ENCODE data around the gene INPP5A.

DNA sequence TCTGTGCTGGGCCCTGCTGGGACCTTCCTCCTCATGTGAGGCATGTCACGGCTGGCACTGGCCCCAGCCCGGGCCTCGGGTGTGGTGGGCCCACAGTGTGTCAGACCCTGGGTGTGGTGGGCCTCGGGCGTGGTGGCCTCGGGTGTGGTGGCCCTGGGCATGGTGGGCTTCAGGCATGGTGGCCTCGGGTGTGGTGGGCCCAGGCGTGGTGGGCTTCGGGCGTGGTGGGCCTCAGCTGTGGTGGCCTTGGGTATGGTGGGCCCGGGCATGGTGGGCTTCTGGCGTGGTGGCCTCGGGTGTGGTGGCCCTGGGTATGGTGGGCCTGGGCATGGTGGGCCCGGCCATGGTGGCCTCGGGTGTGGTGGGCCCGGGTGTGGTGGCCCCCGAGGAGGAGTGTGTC lies 207.9 kb downstream of the INPP5A start:
- TF ChIP-seq, protein P1, sequence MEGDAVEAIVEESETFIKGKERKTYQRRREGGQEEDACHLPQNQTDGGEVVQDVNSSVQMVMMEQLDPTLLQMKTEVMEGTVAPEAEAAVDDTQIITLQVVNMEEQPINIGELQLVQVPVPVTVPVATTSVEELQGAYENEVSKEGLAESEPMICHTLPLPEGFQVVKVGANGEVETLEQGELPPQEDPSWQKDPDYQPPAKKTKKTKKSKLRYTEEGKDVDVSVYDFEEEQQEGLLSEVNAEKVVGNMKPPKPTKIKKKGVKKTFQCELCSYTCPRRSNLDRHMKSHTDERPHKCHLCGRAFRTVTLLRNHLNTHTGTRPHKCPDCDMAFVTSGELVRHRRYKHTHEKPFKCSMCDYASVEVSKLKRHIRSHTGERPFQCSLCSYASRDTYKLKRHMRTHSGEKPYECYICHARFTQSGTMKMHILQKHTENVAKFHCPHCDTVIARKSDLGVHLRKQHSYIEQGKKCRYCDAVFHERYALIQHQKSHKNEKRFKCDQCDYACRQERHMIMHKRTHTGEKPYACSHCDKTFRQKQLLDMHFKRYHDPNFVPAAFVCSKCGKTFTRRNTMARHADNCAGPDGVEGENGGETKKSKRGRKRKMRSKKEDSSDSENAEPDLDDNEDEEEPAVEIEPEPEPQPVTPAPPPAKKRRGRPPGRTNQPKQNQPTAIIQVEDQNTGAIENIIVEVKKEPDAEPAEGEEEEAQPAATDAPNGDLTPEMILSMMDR (IDR thresholded peaks at IDR 0.05) = no peak
- TF ChIP-seq POLR2A (IDR thresholded peaks at IDR 0.05) = no peak
